Measurements from ENCODE around the gene ISM1. TPM values are rescaled to one million over a fixed set of nuclear protein-coding genes. Genes with fewer than 3 reads are reported as not detected.

Gene ISM1
- total RNA-seq, 4 donors from 2014 or later = 0.70 to 3.3 (median 1.7) TPM

GRCh38 chr20:13271977-13272975 is 51.2 kb downstream of the ISM1 start:
- no peak overlapping the region for H3K27ac ChIP-seq

GRCh38 chr20:13274275-13274861 is 53.3 kb downstream of the ISM1 start:
- TF ChIP-seq CTCF (IDR thresholded peaks at IDR 0.05) = no peak
- no peak for TF ChIP-seq POLR2A (IDR thresholded peaks at IDR 0.05)
- DNase-seq = no peak
- no peak overlapping the region for H3K27ac ChIP-seq
- no peaks in the 10 kb centered on the region for H3K9me3 ChIP-seq
- H3K36me3 ChIP-seq = no peaks in the 10 kb centered on the region
- no peak overlapping the region for H3K4me3 ChIP-seq
- no peaks in the 10 kb centered on the region for H3K4me1 ChIP-seq
- H3K27me3 ChIP-seq = no peaks in the 10 kb centered on the region

More at GRCh38 chr20:13271977-13272975, 51.2 kb downstream of the ISM1 start:
- H3K9me3 ChIP-seq = no peaks in the 10 kb centered on the region
- TF ChIP-seq CTCF (IDR thresholded peaks at IDR 0.05) = no peak
- no peak for TF ChIP-seq POLR2A (IDR thresholded peaks at IDR 0.05)
- DNase-seq = no peak
- H3K4me3 ChIP-seq = no peak overlapping the region
- H3K4me1 ChIP-seq = no peaks in the 10 kb centered on the region
- H3K27me3 ChIP-seq = no peaks in the 10 kb centered on the region
- no peaks in the 10 kb centered on the region for H3K36me3 ChIP-seq

- H3K4me3 ChIP-seq = no peak overlapping the region
- no peak for DNase-seq
- no peak overlapping the region for H3K27ac ChIP-seq
- H3K4me1 ChIP-seq = no peaks in the 10 kb centered on the region
- H3K36me3 ChIP-seq = no peaks in the 10 kb centered on the region
- TF ChIP-seq CTCF (IDR thresholded peaks at IDR 0.05) (no peak), POLR2A (IDR thresholded peaks at IDR 0.05) (no peak)
- no peaks in the 10 kb centered on the region for H3K9me3 ChIP-seq
- H3K27me3 ChIP-seq = no peaks in the 10 kb centered on the region
Measured at GRCh38 chr20:13276945-13277541, 56.0 kb downstream of the ISM1 start.

- H3K4me1 ChIP-seq = no peaks in the 10 kb centered on the region
- no peak for DNase-seq
- no peaks in the 10 kb centered on the region for H3K9me3 ChIP-seq
- no peak overlapping the region for H3K27ac ChIP-seq
- H3K4me3 ChIP-seq = no peak overlapping the region
- TF ChIP-seq CTCF (IDR thresholded peaks at IDR 0.05) (no peak), POLR2A (IDR thresholded peaks at IDR 0.05) (no peak)
- H3K36me3 ChIP-seq = no peaks in the 10 kb centered on the region
- H3K27me3 ChIP-seq = no peaks in the 10 kb centered on the region
Measured at GRCh38 chr20:13277663-13278295, 56.7 kb downstream of the ISM1 start.

- TF ChIP-seq POLR2A (IDR thresholded peaks at IDR 0.05) = no peak
- H3K27me3 ChIP-seq = no peaks in the 10 kb centered on the region
- H3K9me3 ChIP-seq = no peaks in the 10 kb centered on the region
- no peaks in the 10 kb centered on the region for H3K4me1 ChIP-seq
- no peak for DNase-seq
- no peaks in the 10 kb centered on the region for H3K36me3 ChIP-seq
- no peak overlapping the region for H3K27ac ChIP-seq
- H3K4me3 ChIP-seq = no peak overlapping the region
Measured at GRCh38 chr20:13278812-13279570, 57.9 kb downstream of the ISM1 start.
